SH-SY5Y (cell line): ENCODE data around the gene TAF4.

Experiments used
- GATA2 ChIP-seq: IDR thresholded peaks from 2 replicates; pipeline ENCODE4 v1.6.1; 2011; ENCODE audit warnings: mild to moderate bottlenecking, low read depth, low read length
- GATA3 ChIP-seq: IDR thresholded peaks from 2 replicates; pipeline ENCODE4 v1.6.1; 2011; ENCODE audit warnings: low read depth, mild to moderate bottlenecking, low read length, moderate library complexity

The TAF4 gene

DNA sequence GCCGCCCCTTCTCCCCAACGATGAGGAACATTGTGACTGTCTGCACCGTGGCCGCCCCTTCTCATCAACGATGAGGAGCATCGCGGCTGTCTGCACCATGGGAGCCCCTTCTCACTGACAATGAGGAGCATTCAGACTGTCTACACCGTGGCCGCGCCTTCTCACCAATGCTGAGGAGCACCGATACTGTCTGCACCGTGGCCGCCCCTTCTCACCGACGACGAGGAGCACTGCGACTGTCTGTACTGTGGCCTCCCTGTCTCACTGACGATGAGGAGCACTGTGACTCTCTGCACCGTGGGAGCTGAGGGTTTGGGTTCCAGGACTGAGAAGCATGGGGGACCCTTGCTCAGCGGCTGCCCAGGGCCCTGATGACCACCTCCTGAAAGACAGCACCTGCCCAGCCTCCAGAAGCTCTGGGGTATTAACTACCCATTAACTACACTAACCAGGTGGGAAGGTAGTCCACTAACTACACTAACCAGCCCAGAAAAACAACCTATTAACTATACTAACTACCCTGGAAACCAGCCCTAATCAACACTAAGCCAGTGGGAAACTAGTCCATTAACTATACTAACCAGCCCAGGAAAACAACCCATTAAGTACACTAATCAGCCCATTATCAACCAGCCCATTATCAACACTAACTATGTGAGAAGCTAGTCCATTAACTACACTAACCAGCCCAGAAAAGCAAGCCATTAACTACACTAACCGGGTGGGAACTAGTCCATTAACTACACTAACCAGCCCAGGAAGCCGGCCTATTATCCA, 116.9 kb downstream of the TAF4 start:
- TF ChIP-seq GATA3, result no peak
- TF ChIP-seq GATA2, result no peak

DNA sequence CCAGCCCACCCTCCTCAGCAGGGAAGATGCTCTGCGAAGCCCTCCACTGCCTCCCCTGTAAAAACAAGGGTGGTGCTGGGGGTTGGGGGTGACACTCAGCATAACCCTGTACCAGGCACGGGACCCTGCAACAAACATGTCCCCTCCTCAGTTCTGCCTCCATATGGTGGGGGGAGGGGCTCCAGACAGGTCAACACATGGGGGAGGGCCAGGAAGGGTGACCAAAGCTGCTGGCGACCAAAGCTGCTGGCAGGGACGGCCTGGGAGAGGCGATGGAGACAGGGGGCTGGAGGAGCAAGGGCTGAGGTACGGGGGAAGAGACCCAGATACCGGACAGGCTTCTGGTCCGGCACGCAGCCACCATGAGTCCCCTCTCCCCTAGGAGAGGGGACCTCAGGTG, 123.2 kb downstream of the TAF4 start:
- TF ChIP-seq GATA3 (no peak), GATA2 (no peak)

DNA sequence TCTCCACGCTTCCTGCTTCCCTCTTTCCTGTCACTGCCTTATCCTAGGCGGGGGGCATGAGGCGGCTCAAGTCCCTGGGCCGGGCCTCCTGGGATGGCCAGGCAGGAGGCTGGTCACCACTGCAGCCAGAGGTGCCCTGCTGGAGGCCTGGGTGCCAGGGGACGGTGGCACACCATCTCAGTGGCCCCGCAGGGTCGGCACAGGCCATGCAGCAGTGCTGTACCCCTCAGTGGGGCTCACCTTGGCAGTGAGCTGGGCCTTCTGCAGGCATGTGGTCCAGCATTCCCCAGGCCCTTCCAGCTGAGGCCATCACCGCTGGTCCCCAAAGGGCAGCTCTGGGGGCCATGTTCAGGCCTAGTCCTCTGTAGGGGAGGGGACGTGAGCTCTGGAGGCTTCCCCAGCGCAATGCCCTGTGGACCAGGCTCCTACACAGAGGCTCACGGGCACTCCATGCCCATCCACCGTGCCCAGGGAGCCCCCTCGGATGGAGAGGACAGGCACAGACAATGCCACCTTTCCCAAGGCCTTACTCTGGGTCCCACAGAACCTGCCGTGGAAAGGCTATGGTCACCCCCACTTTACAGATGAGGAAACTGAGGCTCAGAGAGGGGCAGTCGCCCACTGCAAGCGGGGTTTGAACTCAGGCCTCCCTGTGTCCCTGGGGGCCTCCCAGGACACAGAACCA, 123.8 kb downstream of the TAF4 start:
- TF ChIP-seq GATA2, result no peak
- no peak for TF ChIP-seq GATA3

GRCh38 chr20:61940976-61941720, 124.5 kb downstream of the TAF4 start:
- no peak for TF ChIP-seq GATA3
- no peak for TF ChIP-seq GATA2

GRCh38 chr20:61940491-61940890, 125.2 kb downstream of the TAF4 start:
- no peak for TF ChIP-seq GATA2
- TF ChIP-seq GATA3, result no peak

GRCh38 chr20:61939691-61940360, 125.9 kb downstream of the TAF4 start:
- TF ChIP-seq GATA3 (no peak), GATA2 (no peak)

DNA sequence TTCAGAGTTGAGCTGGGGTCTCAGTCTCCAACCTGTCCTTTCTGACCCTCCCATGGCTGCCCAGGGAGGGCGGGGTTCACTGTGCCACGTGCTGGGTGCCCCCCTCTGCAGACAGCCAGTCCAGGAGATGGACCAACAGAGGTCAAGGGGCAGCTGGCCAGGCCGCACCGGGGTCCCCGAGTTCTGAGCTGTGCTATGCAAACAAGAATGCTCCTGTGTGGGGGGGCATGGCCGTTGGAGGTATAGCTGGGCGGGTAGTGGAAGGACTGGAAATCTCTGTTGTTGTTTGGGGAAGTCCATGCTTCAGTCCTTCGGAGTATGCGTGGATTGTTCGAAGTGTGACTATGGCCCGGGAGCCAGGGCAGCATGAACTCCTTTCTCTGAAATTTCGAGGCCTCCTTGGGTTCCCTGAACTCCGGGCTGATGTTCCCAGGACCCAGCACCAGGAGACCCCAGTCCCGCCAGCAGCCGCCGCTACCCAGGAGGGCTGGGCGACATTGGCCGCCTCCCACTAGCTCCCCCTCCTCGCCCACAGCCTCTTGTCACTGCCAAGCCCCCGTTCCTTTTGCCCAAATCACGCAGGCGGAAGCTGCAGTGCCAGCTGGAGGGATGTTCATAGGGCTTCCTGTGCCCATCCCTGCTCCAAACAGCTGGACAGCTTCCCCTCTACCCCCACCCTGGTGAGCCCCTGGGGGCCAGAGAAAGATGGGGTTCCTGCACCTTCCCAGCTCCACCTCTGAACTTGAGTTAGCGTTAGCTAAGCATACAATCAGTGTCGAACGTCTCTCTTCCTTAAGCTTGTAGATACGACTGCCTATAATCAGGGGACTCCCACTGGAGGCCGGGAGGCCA, 126.6 kb downstream of the TAF4 start:
- TF ChIP-seq GATA2, result no peak
- TF ChIP-seq GATA3, result no peak

GRCh38 chr20:61937963-61938838, 127.5 kb downstream of the TAF4 start:
- TF ChIP-seq GATA3 (no peak), GATA2 (no peak)

GRCh38 chr20:61937146-61937962, 128.3 kb downstream of the TAF4 start:
- no peak for TF ChIP-seq GATA3
- no peak for TF ChIP-seq GATA2

GRCh38 chr20:61936701-61937131, 129.0 kb downstream of the TAF4 start:
- TF ChIP-seq GATA3 (no peak), GATA2 (no peak)

DNA sequence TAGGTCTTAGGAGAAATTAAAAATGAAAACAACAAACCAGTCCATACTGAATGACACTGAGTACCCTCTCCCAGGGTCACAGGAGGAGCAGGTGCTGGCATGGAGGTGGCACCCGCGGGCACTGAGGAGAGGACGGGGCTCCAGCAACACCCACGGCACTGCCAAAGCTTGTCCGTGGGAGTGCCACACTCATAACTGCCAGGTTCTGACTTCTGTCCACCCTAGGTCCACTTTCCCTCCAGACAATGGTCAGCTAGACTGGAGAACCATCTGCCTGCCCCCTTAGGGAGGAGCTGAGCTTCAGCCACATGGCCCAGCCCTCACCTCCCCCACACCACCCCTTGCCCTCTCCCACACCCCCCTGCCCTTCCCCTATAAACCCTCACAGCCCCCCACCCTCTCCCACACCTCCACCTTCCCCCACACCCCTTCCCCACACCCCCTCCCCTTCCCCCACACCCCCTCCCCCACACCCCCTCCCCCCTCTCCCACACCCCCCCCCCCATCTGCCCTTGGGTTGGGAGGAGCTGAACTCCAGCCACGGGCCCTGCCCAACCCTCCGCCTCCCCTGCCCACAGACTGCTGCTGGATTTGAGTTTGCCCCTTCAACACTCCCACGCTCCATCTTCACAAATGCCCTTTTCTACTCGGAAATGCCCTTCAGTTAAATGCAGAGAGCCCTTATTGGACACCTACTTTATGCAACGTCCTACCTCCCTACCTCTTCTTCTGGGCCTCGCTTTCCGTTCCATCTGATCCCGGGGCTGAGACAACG, 129.6 kb downstream of the TAF4 start:
- TF ChIP-seq GATA3 (no peak), GATA2 (no peak)
